Measurements from ENCODE around the gene NID2.

GRCh38 chr14:52044791-52045522, 23.9 kb downstream of the NID2 start:
- TF ChIP-seq CTCF (conservative IDR thresholded peaks at IDR 0.05 in 1 of 2, IDR thresholded peaks at IDR 0.05 in 1 of 2; ENCODE audit: low read depth in 1 of 2, low read length in 2 of 2) (no peak), EZH2 (IDR thresholded peaks at IDR 0.05; ENCODE audit: low read length, missing control alignments) (no peak)
